H9 (cell line): ENCODE results near the gene PSAPL1. TPM values are rescaled to one million over a fixed set of nuclear protein-coding genes. Genes with fewer than 3 reads are reported as not detected.
A peak's percentile ranks its signal among the peaks of the same experiment; 100 is the strongest.

ENCODE experiments used
- DNase-seq: peaks from one replicate; pipeline ENCODE4 v3.0.0-alpha.2; 2017
- H2AFZ ChIP-seq: one replicate; pipeline ENCODE4 v1.6.1; 2013; ENCODE audit warnings: mild to moderate bottlenecking, low read length, control low read depth, moderate library complexity
- H2AK5ac ChIP-seq: 2 replicates; pipeline ENCODE4 v1.6.1; 2013; ENCODE audit warnings: low read length, control low read depth, mixed read lengths; ENCODE audit not compliant: insufficient read length
- H2BK120ac ChIP-seq: one replicate; pipeline ENCODE4 v1.6.1; 2013; ENCODE audit warnings: low read depth, mild to moderate bottlenecking, low read length, control low read depth, inconsistent platforms; ENCODE audit not compliant: poor library complexity, severe bottlenecking
- H2BK12ac ChIP-seq: 2 replicates; pipeline ENCODE4 v1.6.1; 2013; ENCODE audit warnings: low read length, control low read depth, mixed read lengths, low read depth; ENCODE audit not compliant: insufficient read length
- H2BK15ac ChIP-seq: 2 replicates; pipeline ENCODE4 v1.6.1; 2013; ENCODE audit warnings: low read depth, low read length, control low read depth
- H2BK20ac ChIP-seq: one replicate; pipeline ENCODE4 v1.6.1; 2013; ENCODE audit warnings: low read depth, mild to moderate bottlenecking, low read length, control low read depth, inconsistent platforms; ENCODE audit not compliant: poor library complexity, severe bottlenecking
- H2BK5ac ChIP-seq: 2 replicates; pipeline ENCODE4 v1.6.1; 2013; ENCODE audit warnings: low read length, control low read depth, mixed read lengths; ENCODE audit not compliant: insufficient read length
- H3K14ac ChIP-seq: 2 replicates; pipeline ENCODE4 v1.6.1; 2013; ENCODE audit warnings: low read length, control low read depth; ENCODE audit not compliant: insufficient read depth
- H3K18ac ChIP-seq: 2 replicates; pipeline ENCODE4 v1.6.1; 2013; ENCODE audit warnings: low read depth, mild to moderate bottlenecking, mixed read lengths, low read length, control low read depth; ENCODE audit not compliant: insufficient read length
- H3K23ac ChIP-seq: 2 replicates; pipeline ENCODE4 v1.6.1; 2013; ENCODE audit warnings: low read length, control low read depth, mixed read lengths, low read depth; ENCODE audit not compliant: insufficient read length
- H3K23me2 ChIP-seq: 2 replicates; pipeline ENCODE4 v1.6.1; 2013; ENCODE audit warnings: low read depth, mild to moderate bottlenecking, mixed read lengths, low read length, control low read depth; ENCODE audit not compliant: insufficient read length, poor library complexity, severe bottlenecking
- H3K27ac ChIP-seq: 2 replicates; pipeline ENCODE4 v1.5.1; 2013; ENCODE audit warnings: low read length, control low read depth, mixed read lengths, low read depth; ENCODE audit not compliant: insufficient read length
- H3K27me3 ChIP-seq: 2 replicates; pipeline ENCODE4 v1.6.1; 2013; ENCODE audit warnings: low read length, control low read depth, inconsistent platforms; ENCODE audit not compliant: insufficient read depth
- H3K4ac ChIP-seq: 2 replicates; pipeline ENCODE4 v1.6.1; 2013; ENCODE audit warnings: low read depth, mild to moderate bottlenecking, control low read depth, inconsistent platforms, low read length, moderate library complexity
- H3K4me1 ChIP-seq: 2 replicates; pipeline ENCODE4 v1.6.1; 2013; ENCODE audit warnings: low read length, control low read depth, inconsistent platforms; ENCODE audit not compliant: insufficient read depth
- H3K4me2 ChIP-seq: 2 replicates; pipeline ENCODE4 v1.6.1; 2013; ENCODE audit warnings: low read length, control low read depth, mixed read lengths; ENCODE audit not compliant: insufficient read length, insufficient read depth
- H3K56ac ChIP-seq: 2 replicates; pipeline ENCODE4 v1.6.1; 2013; ENCODE audit warnings: low read depth, mild to moderate bottlenecking, mixed read lengths, low read length, control low read depth; ENCODE audit not compliant: insufficient read length
- H3K79me1 ChIP-seq: 2 replicates; pipeline ENCODE4 v1.6.1; 2013; ENCODE audit warnings: low read depth, mild to moderate bottlenecking, moderate library complexity, low read length, control low read depth, inconsistent platforms; ENCODE audit not compliant: insufficient read depth, poor library complexity, severe bottlenecking
- H3K79me2 ChIP-seq: 2 replicates; pipeline ENCODE4 v1.6.1; 2013; ENCODE audit warnings: low read length, control low read depth, inconsistent platforms; ENCODE audit not compliant: insufficient read depth
- H3K9ac ChIP-seq: 2 replicates; pipeline ENCODE4 v1.6.1; 2013; ENCODE audit warnings: low read length, control low read depth, mixed read lengths; ENCODE audit not compliant: insufficient read length; ENCODE audit errors: extremely low read depth
- H3K9me3 ChIP-seq: one replicate; pipeline ENCODE4 v1.6.1; 2013; ENCODE audit warnings: low read depth, low read length, inconsistent platforms; ENCODE audit not compliant: control insufficient read depth
- H3T11ph ChIP-seq: one replicate; pipeline ENCODE4 v1.6.1; 2013; ENCODE audit warnings: mild to moderate bottlenecking, low read length, control low read depth, inconsistent platforms
- H4K20me1 ChIP-seq: one replicate; pipeline ENCODE4 v1.6.1; 2013; ENCODE audit not compliant: control insufficient read depth, insufficient read length, insufficient read depth
- H4K5ac ChIP-seq: 2 replicates; pipeline ENCODE4 v1.6.1; 2013; ENCODE audit warnings: low read depth, mild to moderate bottlenecking, mixed read lengths, low read length, control low read depth; ENCODE audit not compliant: insufficient read length
- H4K8ac ChIP-seq: replicated peaks from 2 replicates; pipeline ENCODE4 v1.6.1; 2013; ENCODE audit warnings: low read length, control low read depth, mixed read lengths, low read depth; ENCODE audit not compliant: insufficient read length
- H4K91ac ChIP-seq: 2 replicates; pipeline ENCODE4 v1.6.1; 2013; ENCODE audit warnings: low read depth, mild to moderate bottlenecking, moderate library complexity, mixed read lengths, low read length, control low read depth; ENCODE audit not compliant: insufficient read length
- H3K27ac Mint-ChIP-seq, 3 experiments: 2 replicates in 2 of 3; 3 replicates in 1 of 3; pipeline ENCODE4 v1.8.0; 2020 to 2021; ENCODE audit warnings: mixed read lengths in 3 of 3, mild to moderate bottlenecking in 1 of 3, moderate library complexity in 1 of 3
- H3K27me3 Mint-ChIP-seq: 2 replicates; pipeline ENCODE4 v1.8.0; 2021; ENCODE audit warnings: low read depth, mild to moderate bottlenecking, moderate library complexity, mixed read lengths
- H3K36me3 Mint-ChIP-seq, 3 experiments: 2 replicates in 2 of 3; 3 replicates in 1 of 3; pipeline ENCODE4 v1.8.0; 2020 to 2021; ENCODE audit warnings: low read depth in 3 of 3, mixed read lengths in 3 of 3; ENCODE audit not compliant: insufficient read depth in 1 of 3
- H3K4me1 Mint-ChIP-seq, 2 experiments: 2 replicates each; pipeline ENCODE4 v1.8.0; 2020; ENCODE audit warnings: mixed read lengths in 2 of 2
- H3K4me3 Mint-ChIP-seq, 2 experiments: 2 replicates in 1 of 2; 3 replicates in 1 of 2; pipeline ENCODE4 v1.8.0; 2020 to 2021; ENCODE audit warnings: mild to moderate bottlenecking in 2 of 2, mixed read lengths in 2 of 2, moderate library complexity in 1 of 2
- H3K9me3 Mint-ChIP-seq, 2 experiments: 2 replicates in 1 of 2; 3 replicates in 1 of 2; pipeline ENCODE4 v1.8.0; 2020; ENCODE audit warnings: mild to moderate bottlenecking in 2 of 2, mixed read lengths in 2 of 2, moderate library complexity in 1 of 2
- WGBS: extraction: QIAGEN DNeasy Blood & Tissue Kit; methylation state at CpG from one replicate; pipeline ENCODE4 v1.1.7; 2013; ENCODE audit warnings: missing lambda C conversion rate, low lambda C conversion rate, mixed read lengths; ENCODE audit not compliant: insufficient read length; ENCODE audit errors: extremely low coverage; 5-methylcytosine and 5-hydroxymethylcytosine counted together
- total RNA-seq: library from RNA; stranded (reverse); gene quantifications from 2 replicates; pipeline ENCODE4 v1.2.1, GENCODE V29; 2021
- TF ChIP-seq, protein P1 (sequence below): fragments of 200-600 bp; sonication (generic); conservative IDR thresholded peaks from 3 replicates; pipeline ENCODE4 v1.8.0; 2021; ENCODE audit warnings: antibody characterized with exemption, mild to moderate bottlenecking

The PSAPL1 gene
- total RNA-seq, 1 experiment from 2014 or later, result 0.04 TPM

DNA sequence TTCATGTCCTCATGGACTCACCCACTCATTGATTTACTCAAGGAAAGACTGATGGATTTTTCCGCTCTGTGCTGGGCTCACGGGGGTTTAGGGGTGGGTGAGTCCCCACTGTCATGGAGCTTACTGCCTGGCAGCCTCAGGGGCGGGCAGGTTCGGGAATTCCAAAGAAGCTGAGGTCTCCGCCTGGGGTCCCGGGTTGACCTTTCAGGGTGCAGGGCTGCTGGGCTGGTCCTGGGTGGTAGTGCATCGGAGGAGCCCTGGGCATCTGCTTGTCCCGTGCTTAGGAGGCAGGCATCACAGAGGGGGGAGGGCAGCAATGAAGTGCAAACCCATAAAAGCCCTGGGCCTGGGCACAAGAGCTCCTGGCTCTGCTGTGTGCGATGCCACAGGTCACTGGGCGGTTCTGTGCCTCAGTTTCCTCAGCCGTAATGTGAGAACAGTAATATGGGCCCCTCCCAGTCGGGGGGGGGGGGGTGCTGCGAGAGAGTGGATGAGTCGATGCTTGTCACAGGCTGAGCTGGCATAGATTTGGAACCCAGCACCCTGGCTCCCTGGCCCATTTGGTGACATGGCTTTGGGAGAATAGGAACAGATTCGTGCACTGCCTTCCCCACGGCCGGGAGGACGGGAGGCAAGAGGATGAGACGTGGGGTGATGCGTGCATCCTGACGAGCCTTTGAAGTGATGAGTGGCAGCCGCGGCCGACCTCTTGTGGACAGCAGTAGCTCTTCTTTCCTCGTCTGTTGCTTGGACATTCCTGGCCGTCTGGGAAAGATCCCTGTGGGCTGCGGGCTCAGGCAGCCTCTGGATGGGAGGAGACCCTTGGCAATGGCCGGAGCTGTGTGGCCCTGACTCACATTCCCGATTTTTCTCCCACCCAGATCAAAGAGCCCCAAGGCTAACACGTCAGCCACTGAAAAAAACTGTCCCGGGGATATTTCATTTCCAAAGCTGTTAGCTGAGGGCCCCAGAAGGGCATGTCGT lies 42.0 kb downstream of the PSAPL1 start:
- Mint-ChIP-seq H3K36me3 (no peaks in the 10 kb centered on the region), H3K27me3 (peaks cover 13% of the 10 kb centered on the region), H3K4me3 (no peak overlapping the region), H3K27ac (no peak overlapping the region; a peak in 2 of 7 replicates), H3K4me1 (peaks cover 3 to 8% of the 10 kb centered on the region in 2 experiments; a peak in 3 of 4 replicates), H3K9me3 (no peaks in the 10 kb centered on the region)
- Histone ChIP-seq H2BK120ac (no peak overlapping the region), H3K23ac (no peak overlapping the region), H3K27me3 (no peaks in the 10 kb centered on the region; the same call in 1 of the 2 replicates), H3K14ac (no peak overlapping the region), H3K9me3 (no peaks in the 10 kb centered on the region), H2BK12ac (no peak overlapping the region), H3K4me2 (no peak overlapping the region), H2BK5ac (no peak overlapping the region), H3K4ac (no peak overlapping the region), H4K91ac (no peak overlapping the region), H4K20me1 (no peaks in the 10 kb centered on the region), H3K27ac (no peak overlapping the region), H3K4me1 (no peaks in the 10 kb centered on the region), H3K79me1 (no peaks in the 10 kb centered on the region), H3K23me2 (no peaks in the 10 kb centered on the region), H3T11ph (no peak overlapping the region), H4K5ac (no peak overlapping the region), H4K8ac (no peak overlapping the region), H2AFZ (no peak overlapping the region), H2BK20ac (no peak overlapping the region), H3K56ac (no peak overlapping the region), H3K79me2 (no peaks in the 10 kb centered on the region), H2BK15ac (no peak overlapping the region), H2AK5ac (no peak overlapping the region), H3K18ac (no peak overlapping the region), H3K9ac (no peak overlapping the region)
- DNase-seq, result peak; percentile 30
- WGBS, result no CpG with 5 or more reads among the region's 32 CpGs
- TF ChIP-seq, protein P1, sequence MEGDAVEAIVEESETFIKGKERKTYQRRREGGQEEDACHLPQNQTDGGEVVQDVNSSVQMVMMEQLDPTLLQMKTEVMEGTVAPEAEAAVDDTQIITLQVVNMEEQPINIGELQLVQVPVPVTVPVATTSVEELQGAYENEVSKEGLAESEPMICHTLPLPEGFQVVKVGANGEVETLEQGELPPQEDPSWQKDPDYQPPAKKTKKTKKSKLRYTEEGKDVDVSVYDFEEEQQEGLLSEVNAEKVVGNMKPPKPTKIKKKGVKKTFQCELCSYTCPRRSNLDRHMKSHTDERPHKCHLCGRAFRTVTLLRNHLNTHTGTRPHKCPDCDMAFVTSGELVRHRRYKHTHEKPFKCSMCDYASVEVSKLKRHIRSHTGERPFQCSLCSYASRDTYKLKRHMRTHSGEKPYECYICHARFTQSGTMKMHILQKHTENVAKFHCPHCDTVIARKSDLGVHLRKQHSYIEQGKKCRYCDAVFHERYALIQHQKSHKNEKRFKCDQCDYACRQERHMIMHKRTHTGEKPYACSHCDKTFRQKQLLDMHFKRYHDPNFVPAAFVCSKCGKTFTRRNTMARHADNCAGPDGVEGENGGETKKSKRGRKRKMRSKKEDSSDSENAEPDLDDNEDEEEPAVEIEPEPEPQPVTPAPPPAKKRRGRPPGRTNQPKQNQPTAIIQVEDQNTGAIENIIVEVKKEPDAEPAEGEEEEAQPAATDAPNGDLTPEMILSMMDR, result no peak
